ENCODE measurements around the gene SERPINA9.
"Not testable (repeated sequence)": the region's sequence is repeated elsewhere in the genome, so short reads cannot be mapped to it uniquely, and the experiment has no call there.

The SERPINA9 gene

GRCh38 chr14:94421316-94421715 lies 54.7 kb downstream of the SERPINA9 start:
- no peak for DNase-seq

GRCh38 chr14:94417497-94418205 lies 58.3 kb downstream of the SERPINA9 start:
- not testable (repeated sequence) for DNase-seq

All from SHP77 (cell line).